Kidney (tissue), 14 donors: ENCODE data around the gene CLK2. TPM values are rescaled to one million over a fixed set of nuclear protein-coding genes. Genes with fewer than 3 reads are reported as not detected.

Source experiments
- DNase-seq, 5 donors: peaks; one replicate each; pipeline ENCODE4 v3.0.0-alpha.2; 2013 to 2020
- FAIRE-seq: peaks from 2 replicates; lab custom pipeline; 2012; peaks lifted over from hg19 to GRCh38; lab: Jason Lieb, UNC
- H3K27ac ChIP-seq, 2 donors: one replicate each; pipeline ENCODE4 v1.7.0; 2013; ENCODE audit warnings: low read depth in 2 of 2, low read length in 2 of 2, inconsistent platforms in 1 of 2
- H3K27me3 ChIP-seq: one replicate; pipeline ENCODE4 v1.7.1; 2013; ENCODE audit warnings: low read length, inconsistent platforms; ENCODE audit not compliant: control insufficient read depth, insufficient read depth
- H3K36me3 ChIP-seq, 3 donors: one replicate each; pipeline versions ENCODE4 v1.7.0 to v1.7.1; 2013; ENCODE audit warnings: low read length in 3 of 3, control low read depth in 1 of 3, inconsistent platforms in 1 of 3; ENCODE audit not compliant: insufficient read depth in 3 of 3, control insufficient read depth in 2 of 3
- H3K4me1 ChIP-seq, 3 donors: one replicate each; pipeline versions ENCODE4 v1.7.0 to v1.7.1; 2013; ENCODE audit warnings: low read length in 3 of 3, inconsistent platforms in 1 of 3, low read depth in 1 of 3; ENCODE audit not compliant: control insufficient read depth in 2 of 3, insufficient read depth in 2 of 3
- H3K4me3 ChIP-seq, 3 donors: one replicate each; pipeline versions ENCODE4 v1.7.0 to v1.8.1; 2013; ENCODE audit warnings: low read length in 3 of 3, control low read depth in 1 of 3, inconsistent platforms in 1 of 3
- H3K9ac ChIP-seq, 3 donors: one replicate each; pipeline versions ENCODE4 v1.7.0 to v1.7.1; 2013; ENCODE audit warnings: low read length in 3 of 3, control low read depth in 1 of 3, inconsistent platforms in 1 of 3
- H3K9me3 ChIP-seq, 3 donors: one replicate each; pipeline versions ENCODE4 v1.7.0 to v1.7.1; 2013; ENCODE audit warnings: low read length in 3 of 3, control low read depth in 1 of 3, inconsistent platforms in 1 of 3; ENCODE audit not compliant: control insufficient read depth in 2 of 3, insufficient read depth in 1 of 3
- CTCF ChIP-seq: IDR thresholded peaks from 3 replicates; pipeline ENCODE4 v1.5.1; 2012; ENCODE audit warnings: mild to moderate bottlenecking, moderate library complexity, borderline replicate concordance; ENCODE audit not compliant: insufficient read depth; ENCODE audit errors: extremely low read depth
- intact Hi-C: fragments of 100-400 bp; cut with DNase I; formaldehyde crosslinking; loops from one replicate; pipeline ENCODE4 v1.11.1; 2022
- polyA plus RNA-seq: library from polyadenylated mRNA; stranded (reverse); fragments of 350-450 nt; fragmentation: Illumina TruSeq; extraction: RNeasy Lipid Tissue Mini Kit (QIAGEN cat#74804); gene quantifications from one replicate; pipeline ENCODE4 v1.2.3, GENCODE V29; 2014; ENCODE audit warnings: low read depth, low replicate concordance; ENCODE audit not compliant: insufficient read depth
- total RNA-seq: library from RNA; stranded (reverse); fragmentation: NEBNext Ultra II Directional; extraction: Animal tissue kit (Norgen Biotek cat#: 25700); gene quantifications from one replicate; pipeline ENCODE4 v1.2.1, GENCODE V29; 2021
- donor health status: control.
- donor health status: control.
- donor health status: control.
- donor health status: control.
- donor health status: control.
- donor health status: DM: yes; HTN: yes; CAD: no.
- donor health status: Normal renal cell carcinoma (clear cell type).

CLK2 gene
- total and polyA plus RNA-seq, 2 donors from 2014 or later: 28.9 to 59.7 TPM

- DNase-seq (peak; percentile 98 to 100 (median 100)), FAIRE-seq (peak; percentile 3)
- H3K4me1 ChIP-seq: peaks cover 0 to 11% (median 9%) of the 10 kb centered on the region in 3 donors
- H3K9me3 ChIP-seq: no peaks in the 10 kb centered on the region
- H3K4me3 ChIP-seq: peak overlapping the region; percentile 77 to 85 (median 83)
- peak overlapping the region; percentile 89 to 90 for H3K27ac ChIP-seq
- intact Hi-C loops: no loop called here
- no peaks in the 10 kb centered on the region for H3K36me3 ChIP-seq
- peak; percentile 96 for TF ChIP-seq CTCF
- no peaks in the 10 kb centered on the region for H3K27me3 ChIP-seq
- H3K9ac ChIP-seq: peak overlapping the region; percentile 77 to 88 (median 78)
Observed at GRCh38 chr1:155244368-155245162, 28.7 kb downstream of the CLK2 start.

DNA sequence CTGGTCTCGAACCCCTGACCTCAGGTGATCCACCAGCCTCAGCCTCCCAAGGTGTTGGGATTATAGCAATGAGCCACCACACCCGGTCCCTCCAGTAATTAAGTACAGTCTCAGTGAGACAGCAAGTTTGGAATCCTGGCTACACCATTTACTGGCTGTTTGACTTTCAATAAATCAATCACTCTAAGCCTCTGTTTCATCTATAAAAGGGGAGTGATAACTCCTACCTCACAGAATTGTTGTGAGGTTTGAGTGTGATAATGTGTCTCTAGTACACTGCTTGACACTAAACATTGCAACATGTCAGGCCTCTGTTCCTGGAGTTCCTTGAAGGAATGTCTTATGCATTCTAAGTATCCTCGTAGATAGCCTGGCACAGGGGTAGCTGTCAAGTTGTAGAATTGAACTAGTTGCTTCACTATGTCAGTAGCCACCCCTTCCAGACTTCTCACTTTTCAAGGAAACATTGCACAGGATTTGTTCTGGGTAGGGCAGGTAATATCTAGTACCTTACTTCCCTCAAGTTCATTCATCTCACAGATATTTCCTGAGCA, 30.4 kb downstream of the CLK2 start:
- peaks cover 0 to 2% (median 0%) of the 10 kb centered on the region in 3 donors for H3K36me3 ChIP-seq
- TF ChIP-seq CTCF: no peak
- H3K27ac ChIP-seq: no peak overlapping the region
- H3K4me3 ChIP-seq: peak overlapping the region in 1 of 3 donors; percentile 77
- peaks cover 0 to 11% (median 9%) of the 10 kb centered on the region in 3 donors for H3K4me1 ChIP-seq
- DNase-seq: no peak
- intact Hi-C loops: no loop called here
- H3K9ac ChIP-seq: peak overlapping the region in 1 of 3 donors; percentile 32
- no peaks in the 10 kb centered on the region for H3K9me3 ChIP-seq
- no peaks in the 10 kb centered on the region for H3K27me3 ChIP-seq
- no peak for FAIRE-seq

GRCh38 chr1:155241841-155242264, 31.5 kb downstream of the CLK2 start:
- TF ChIP-seq CTCF: no peak
- Histone ChIP-seq H3K4me3 (no peak overlapping the region), H3K9me3 (no peaks in the 10 kb centered on the region), H3K27me3 (no peaks in the 10 kb centered on the region), H3K4me1 (peaks cover 0 to 11% (median 9%) of the 10 kb centered on the region in 3 donors), H3K27ac (no peak overlapping the region), H3K36me3 (peaks cover 0 to 5% (median 0%) of the 10 kb centered on the region in 3 donors), H3K9ac (no peak overlapping the region)
- no peak for DNase-seq
- no peak for FAIRE-seq
- intact Hi-C loops: no loop called here
